ENCODE measurements around the gene PSME4. TPM values are rescaled to one million over a fixed set of nuclear protein-coding genes. Genes with fewer than 3 reads are reported as not detected.
"Not testable (repeated sequence)": the region's sequence is repeated elsewhere in the genome, so short reads cannot be mapped to it uniquely, and the experiment has no call there.

Gene PSME4
- total RNA-seq, 1 experiment from 2014 or later: 33.5 TPM

DNA sequence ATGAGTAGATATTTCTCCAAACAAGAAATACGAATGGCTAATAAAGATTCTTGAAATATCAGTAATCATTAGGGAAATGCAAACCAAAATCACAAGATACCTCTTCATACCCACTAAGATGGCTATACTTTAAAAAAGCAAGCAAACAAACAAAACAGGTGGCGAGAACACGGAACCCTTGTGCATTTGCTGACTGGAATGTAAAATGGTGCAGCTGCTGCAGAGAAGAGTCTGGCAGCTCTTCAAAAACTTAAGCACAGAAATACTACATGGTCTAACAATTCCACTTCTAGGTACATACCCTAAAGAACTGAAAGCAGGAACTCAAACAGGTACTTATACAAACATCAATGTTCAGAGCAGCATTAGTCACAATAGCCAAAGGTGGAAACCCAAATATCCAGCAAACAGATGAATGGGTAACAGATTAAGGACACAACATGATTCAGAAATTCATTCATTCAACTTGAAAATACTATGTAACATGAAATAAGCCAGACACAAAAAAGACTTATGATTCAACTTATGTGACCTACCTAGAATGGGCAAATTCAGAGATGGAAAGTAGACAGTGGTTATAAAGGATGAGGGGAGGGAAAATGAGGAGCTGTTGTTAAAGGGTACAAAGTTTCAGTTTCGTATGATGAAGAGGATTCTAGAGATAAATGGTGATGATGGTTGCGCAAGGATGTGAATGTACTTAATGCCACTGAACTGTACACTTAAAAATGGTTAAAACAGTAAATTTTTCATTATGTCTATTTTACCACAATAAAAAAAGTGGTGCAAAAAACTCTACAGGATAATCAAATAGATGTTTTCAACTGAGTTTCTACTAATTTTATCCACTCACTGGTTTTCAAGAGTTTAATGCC lies 84.2 kb downstream of the PSME4 start:
- peak; percentile 31 for DNase-seq (ENCODE audit: low read depth)

DNA sequence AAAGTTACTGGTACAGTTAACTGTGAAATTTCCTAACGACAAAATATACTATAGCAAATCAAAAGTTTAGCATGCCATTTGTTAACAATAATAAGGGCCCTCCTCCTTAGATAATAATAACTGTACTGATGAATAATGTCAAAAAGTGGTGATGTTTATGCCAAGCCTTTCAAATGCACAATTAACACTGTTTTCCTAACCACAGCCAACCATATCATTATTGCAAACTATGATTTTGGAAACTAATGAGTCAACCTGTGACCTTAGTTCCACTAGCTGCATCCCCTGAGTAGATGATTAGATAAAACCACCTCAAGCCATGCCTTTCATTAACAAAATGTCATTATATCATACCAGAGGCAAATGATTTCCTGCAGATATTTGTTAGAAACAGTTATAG lies 85.9 kb downstream of the PSME4 start:
- DNase-seq (ENCODE audit: low read depth): no peak

DNA sequence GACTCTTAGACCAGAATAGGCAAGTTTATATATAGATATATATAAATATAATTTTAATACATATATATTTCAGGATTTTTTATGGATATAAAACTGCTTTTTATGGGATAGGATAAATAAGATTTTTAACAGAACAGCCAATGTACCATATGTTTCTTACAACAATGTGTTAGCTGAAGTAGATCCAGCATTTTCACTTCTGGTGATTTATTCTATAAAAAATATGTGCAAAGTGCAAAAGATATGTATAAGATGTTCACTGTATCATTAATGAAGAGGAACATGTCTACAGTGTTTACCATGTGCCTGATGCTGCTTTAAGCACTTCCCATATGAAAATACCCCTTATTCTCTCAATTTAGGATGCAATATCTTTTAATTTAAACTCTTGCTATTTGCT lies 88.8 kb downstream of the PSME4 start:
- no peak for DNase-seq (ENCODE audit: low read depth)

DNA sequence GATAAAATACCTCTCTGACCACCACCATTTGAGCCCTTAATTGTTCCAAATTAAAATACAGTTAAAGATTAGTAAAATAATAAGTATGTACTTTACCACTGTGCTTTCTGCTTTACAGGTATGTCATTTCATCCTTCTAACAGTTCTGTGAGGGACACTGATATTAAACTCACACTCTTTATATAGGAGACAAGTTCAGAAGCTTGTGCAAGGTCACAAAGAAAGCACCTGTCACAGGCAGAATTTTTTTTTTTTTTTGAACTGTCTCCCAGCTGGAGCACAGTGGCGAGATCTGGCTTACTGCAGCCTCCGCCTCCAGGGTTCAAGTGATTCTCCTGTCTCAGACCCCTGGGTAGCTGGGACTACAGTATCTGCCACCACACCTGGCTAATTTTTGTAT lies 89.4 kb downstream of the PSME4 start:
- peak; percentile 1 for DNase-seq (ENCODE audit: low read depth)

DNA sequence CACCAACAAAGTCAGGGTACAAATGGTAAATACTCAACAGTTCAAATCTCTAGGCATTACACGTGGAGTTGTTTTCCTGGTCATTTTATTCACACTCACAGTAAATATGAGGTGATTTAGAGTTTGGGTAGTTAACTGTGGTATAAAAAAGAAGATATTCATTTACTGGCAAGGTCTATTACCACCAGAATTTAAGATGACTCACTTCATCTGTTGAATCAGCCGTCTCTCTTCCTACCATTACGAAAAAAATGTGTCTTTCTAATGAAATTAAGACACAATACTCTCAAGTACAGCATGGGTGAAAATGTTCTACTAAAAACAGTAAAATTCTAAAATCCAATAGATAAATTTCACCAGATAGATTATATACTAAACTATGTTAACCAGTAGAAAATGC lies 90.0 kb downstream of the PSME4 start:
- peak; percentile 73 for DNase-seq (ENCODE audit: low read depth)

DNA sequence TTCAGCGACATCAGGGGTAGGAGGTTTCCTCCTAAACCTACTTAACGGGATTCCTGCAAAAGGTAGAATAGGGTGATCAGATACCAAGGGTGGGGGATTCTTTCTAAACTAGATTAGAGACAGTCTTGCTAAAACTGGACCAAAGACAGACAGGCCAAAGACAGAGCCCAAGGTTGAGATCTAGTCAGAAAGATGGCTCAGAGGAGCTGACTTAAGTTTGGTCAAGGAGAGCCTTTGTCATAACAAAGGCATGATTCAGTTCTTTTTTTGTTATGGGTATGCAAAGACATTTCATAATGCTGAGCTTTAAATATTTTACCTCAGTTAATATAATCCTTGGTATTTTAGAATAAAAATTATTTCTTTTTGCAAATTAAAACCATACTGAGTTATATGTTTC lies 93.2 kb downstream of the PSME4 start:
- DNase-seq (ENCODE audit: low read depth): no peak

DNA sequence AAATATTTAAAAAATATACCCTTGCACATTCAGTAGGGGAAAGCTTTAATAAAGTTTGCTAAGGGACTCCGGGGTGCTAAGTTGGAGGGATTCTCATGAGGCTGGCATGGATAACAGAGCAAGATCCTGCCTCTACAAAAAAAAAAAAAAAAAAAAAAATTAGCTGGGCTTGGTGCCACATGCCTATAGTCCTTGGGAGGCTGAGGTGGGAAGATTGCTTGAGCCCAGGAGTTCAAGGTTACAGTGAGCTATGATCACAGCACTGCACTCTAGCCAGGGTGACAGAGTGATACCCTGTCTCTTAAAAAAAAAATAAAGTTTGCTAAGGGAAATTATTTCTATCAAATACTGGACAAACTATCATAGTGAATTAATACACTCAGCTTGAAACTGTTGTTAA lies 93.7 kb downstream of the PSME4 start:
- no peak for DNase-seq (ENCODE audit: low read depth)

DNA sequence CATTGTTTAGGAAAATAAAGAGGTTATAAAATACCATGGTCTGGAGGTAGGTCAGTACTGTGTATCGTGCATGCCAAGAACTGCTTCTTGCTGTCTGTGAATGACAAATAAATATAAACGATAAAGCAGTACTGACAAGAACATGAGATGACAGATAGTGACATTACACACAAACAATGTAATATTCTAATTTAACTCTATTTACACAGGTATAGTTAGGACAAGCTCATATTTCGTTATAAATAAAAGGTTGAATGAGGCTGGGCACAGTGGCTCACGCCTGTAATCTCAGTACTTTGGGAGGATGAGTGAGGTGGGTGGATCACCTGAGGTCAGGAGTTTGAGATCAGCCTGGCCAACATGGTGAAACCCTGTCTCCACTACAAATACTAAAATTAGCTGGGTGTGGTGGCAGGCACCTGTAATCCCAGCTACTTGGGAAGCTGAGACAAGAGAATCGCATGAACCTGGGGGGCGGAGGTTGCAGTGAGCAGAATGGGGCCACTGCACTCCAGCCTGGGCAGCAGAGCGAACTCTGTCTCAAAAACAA lies 96.3 kb downstream of the PSME4 start:
- DNase-seq (ENCODE audit: low read depth): no peak

GRCh38 chr2:53867773-53868172 lies 103.0 kb downstream of the PSME4 start:
- DNase-seq (ENCODE audit: low read depth): peak; percentile 8

DNA sequence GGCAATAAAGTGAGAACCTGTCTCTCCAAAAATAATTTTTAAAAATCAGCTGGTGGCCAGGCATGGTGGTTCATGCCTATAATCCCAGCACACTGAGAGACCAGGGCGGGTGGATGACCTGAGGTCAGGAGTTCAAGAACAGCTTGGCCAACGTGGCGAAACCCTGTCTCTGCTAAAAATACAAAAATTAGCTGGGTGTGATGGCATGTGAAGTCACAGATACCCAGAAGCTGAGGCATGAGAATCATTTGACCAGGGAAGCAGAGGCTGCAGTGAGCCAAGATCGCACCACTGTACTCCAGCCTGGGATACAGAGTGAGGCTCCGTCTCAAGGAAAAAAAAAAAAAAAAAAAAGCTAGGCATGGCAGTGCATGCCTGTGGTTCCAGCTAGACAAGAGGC lies 103.6 kb downstream of the PSME4 start:
- DNase-seq (ENCODE audit: low read depth): no peak

DNA sequence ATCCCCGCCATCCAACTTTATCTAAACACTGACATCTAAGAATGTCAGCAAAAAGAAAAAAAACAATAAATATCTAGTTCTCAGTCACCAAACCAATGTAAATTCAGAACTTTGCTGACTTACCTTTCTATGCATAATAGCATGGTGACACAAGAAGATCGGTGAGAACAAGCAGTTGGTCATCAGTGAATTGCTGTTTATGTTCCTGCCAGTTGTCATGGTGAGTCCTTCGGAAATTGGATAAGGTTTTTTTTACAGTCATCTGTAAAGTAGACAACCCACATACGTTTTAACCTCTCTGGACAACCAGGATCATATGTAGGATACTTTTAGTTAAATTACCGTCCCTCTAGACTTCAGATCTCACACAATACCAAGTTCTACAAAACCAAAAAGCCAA lies 104.8 kb downstream of the PSME4 start:
- peak; percentile 22 for DNase-seq (ENCODE audit: low read depth)

DNA sequence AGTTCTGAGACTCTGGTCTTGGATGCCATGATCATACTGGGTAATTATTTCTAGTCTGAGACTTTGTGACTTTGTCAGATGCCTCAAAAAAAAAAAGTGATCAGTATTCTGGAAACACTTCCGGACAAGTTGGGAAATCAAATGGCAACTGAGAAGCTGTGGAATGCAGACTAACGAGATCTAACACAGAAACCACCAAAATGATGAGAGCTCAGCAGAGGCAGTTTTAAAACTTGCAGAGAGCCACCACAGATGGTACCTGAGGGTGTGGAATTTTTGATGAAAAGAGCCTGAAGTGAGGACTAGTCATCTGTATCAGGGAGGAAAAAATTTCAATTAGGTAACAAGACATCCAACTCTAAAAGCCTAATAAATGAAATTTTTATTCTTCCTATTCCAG lies 105.5 kb downstream of the PSME4 start:
- no peak for DNase-seq (ENCODE audit: low read depth)

GRCh38 chr2:53863538-53864227 lies 107.1 kb downstream of the PSME4 start:
- DNase-seq (ENCODE audit: low read depth): no peak

DNA sequence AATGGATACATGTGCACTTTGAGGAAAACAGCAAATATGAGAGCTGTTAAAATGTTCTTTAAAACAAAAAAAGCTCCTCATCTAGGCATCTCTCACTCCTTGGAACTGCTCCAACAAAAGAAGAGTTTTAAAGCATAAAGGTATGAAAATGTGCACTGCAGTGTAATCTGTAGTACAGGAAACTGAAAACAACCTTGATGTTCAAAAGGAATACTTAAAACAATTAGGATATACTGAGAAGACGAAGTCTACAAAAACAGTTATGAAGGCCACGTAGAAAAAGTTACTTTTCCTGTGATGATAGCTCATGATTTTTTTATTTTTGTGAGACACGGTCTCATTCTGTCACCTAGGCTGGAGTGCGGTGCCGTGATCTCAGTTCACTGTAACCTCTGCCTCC lies 109.0 kb downstream of the PSME4 start:
- DNase-seq (ENCODE audit: low read depth): no peak

GRCh38 chr2:53859206-53860181 lies 111.3 kb downstream of the PSME4 start, which contains the start of gene GPR75:
GPR75 (minus strand) TSS chr2:53859967; CDS start chr2:53854756, 5,211 bp downstream.
- DNase-seq (ENCODE audit: low read depth): no peak

DNA sequence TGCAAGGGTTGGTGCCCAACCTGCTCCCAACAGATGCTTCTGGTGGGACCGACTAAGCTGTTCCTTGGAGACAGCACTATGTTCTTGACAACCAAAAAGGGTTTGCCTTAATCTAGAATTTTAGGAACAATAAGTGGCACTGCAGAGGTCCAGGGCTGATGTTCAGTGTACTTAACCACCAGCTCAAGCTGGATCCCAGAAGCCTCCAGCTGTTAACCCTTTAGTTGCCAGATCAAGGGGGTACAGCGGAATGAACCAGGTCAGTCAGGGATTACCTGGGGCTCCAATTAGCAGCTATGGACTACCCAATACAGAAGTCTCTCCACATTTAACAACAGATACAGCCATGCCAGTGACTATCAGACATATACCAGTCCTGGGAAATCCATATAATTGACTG lies 114.5 kb downstream of the PSME4 start:
- no peak for DNase-seq (ENCODE audit: low read depth)

GRCh38 chr2:53854678-53855077 lies 116.1 kb downstream of the PSME4 start:
- no peak for DNase-seq (ENCODE audit: low read depth)

DNA sequence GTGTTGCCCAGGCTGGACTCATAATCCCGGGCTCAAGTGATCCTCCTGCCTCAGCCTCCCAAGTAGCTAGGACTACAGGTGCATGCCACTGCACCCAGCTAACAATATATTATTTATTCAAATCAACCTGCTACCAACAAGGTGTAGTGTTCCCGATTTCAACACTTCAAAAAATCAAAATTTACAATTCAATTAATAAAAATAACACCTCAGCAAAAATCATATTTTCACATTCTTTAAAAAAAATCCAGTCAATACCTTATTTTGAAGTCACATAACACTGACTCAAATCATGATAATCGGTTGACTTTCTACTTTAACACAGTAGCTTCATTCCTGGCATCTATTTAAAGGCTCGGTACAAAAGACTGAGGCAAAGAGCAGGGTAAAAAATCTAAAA lies 118.3 kb downstream of the PSME4 start:
- no peak for DNase-seq (ENCODE audit: low read depth)

DNA sequence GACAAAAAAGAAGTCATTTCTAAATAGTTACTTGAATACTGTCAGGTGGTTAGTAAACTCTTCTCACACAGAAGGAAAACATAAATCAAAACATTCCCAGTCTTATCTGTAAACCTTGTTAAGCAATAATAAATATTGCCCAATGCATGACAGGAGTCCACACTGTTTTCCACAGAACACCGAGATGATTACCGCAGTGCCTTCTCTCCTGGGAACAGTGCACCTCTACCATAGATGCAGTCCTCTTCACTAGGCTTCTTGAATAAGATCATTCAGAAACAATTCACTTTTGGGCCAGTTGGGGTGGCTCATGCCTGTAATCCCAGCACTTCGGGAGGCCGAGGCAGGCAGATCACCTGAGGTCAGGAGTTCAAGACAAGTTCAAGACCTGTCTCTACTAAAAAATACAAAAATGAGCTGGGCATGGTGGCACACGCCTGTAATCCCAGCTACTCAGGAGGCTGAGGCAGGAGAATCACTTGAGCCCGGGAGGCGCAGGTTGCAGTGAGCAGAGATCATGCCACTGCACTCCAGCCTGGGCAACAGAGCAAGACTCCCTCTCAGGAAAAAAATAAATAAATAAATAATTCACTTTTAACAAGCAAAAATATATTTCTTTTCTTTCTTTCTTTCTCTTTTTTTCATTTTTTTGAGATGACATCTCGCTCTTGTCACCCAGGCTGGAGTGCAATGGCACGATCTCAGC lies 119.6 kb downstream of the PSME4 start:
- DNase-seq (ENCODE audit: low read depth): not testable (repeated sequence)

DNA sequence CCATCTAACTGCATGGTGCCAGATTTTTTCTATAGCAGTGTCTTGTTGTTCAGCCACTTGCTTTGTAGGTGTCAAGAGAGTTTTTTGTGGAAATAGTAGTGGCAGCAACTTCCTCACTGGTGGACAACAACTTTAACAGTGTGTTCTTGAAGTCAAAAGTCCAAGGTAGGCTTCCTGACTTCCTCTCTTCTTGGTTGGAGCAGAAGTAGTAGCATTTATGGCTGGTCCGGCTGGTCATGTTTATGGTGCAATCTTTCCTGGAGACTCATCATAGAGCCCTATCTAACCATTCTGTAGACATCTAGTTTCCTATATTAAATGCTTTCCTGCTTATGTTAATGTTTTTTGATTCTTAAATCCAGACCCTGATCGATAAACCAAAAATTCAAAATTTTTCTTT lies 122.7 kb downstream of the PSME4 start:
- no peak for DNase-seq (ENCODE audit: low read depth)

GRCh38 chr2:53843595-53843994 lies 127.2 kb downstream of the PSME4 start:
- DNase-seq (ENCODE audit: low read depth): no peak

Data from LHCN-M2 (cell line).